Limb (tissue), 2 donors: Measurements from ENCODE around the gene RNF38.
"Not testable (repeated sequence)": the region's sequence is repeated elsewhere in the genome, so short reads cannot be mapped to it uniquely, and the experiment has no call there.

Experiments used
- DNase-seq, 2 donors: peaks; one replicate each; pipeline ENCODE4 v3.0.0-alpha.2; 2016; ENCODE audit errors: extremely low spot score in 2 of 2

Gene RNF38

GRCh38 chr9:36407122-36407723 lies 7.2 kb upstream of the RNF38 start:
- DNase-seq = peak; percentile 61 to 77

DNA sequence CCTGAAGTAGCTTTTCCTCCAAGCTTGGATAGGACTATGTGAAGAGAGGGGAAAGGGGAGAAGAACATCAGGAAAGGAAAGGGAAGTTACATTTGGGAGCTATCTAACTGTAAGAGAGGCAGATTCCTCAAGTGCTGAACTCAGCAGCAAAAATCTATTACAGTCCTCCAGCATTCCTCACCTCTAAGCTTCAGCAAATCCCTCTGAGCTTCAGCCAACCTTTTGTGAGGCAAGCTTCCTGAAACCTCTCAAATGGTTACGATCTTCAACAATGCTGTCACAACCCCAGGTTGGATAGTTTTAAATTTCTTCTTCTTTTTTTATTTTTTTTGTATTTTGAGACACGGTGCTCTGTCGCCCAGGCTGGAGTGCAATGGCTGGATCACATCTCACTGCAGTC lies 2.5 kb upstream of the RNF38 start:
- DNase-seq = no peak

- no peak for DNase-seq
Observed at GRCh38 chr9:36401897-36402480, 1.9 kb upstream of the RNF38 start.

- peak; percentile 76 to 93 for DNase-seq
Observed at GRCh38 chr9:36401164-36401740, 1.2 kb upstream of the RNF38 start.

DNA sequence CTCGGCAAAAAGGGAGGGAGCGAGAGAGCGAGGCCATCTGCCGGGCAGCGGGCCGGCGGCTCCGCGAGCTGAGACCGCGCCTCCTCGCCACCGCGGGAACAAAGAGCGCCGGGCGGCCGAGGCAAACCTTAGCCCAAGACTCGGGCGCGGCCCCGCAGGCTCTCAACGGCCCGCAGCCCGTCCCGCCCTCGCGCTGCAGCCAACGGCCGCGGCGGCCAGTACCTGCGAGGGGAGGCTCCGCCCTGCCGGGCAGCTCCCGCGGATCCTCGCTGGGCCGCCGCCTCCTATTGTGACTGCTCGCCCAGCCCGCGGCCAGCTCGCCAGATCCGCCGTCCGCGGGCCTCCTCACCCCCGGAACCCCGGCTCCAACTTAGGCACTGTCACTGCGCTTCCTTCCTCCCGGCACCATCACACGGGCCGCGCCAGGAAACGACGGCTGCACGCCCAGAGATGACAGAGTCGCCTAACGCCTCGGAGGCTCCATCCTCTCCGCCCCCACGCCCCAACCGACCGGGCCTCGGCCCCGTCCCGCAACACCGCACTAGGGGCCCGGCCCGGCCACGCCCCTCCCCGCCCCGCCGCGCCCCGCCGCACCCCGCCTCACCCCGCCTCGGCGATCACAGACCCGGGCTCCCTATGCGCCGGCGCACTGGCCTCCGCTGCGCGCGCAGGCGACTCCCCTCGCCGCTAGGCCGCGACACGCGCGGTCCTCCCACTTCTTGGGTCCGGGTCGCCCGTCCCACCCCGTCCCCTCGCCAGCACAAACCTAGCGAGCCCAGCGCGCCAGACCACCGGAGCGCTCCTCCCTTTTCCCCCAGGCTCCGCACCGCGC lies 479 bp upstream of the RNF38 start:
- peak; percentile 84 to 95 for DNase-seq

DNA sequence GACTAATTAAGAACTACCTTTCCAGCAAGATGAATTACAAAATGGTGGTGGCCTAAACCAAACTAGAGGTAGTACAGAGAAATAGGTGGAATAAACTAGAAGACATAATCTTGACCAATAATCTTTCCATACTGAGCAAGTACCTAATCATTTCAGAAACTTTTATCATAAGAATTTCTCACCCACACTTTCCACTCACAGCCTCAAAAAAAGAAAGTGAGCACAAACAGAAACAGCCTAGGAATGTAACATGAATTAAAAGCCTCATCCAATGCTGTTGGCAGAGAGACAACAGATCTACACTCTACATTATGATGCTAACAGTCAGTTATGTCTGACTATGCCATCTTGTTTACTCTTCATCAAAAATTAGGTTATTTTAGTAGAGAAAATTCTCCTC lies 1.3 kb downstream of the RNF38 start:
- DNase-seq = no peak

DNA sequence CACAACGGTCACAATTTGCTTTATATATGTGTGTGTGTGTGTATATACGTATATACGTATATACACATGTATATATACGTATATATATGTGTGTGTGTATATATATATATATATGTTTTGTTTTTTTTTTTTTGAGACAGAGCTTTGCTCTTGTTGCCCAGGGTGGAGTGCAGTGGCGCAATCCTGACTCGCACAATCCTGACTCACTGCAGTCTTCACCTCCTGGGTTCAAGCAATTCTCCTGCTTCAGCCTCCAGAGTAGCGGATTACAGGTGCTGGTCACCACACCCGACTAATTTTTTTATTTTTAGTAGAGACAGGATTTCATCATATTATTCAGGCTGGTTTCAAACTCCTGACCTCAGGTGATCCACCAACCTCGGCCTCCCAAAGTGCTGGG lies 3.1 kb downstream of the RNF38 start:
- no peak for DNase-seq

DNA sequence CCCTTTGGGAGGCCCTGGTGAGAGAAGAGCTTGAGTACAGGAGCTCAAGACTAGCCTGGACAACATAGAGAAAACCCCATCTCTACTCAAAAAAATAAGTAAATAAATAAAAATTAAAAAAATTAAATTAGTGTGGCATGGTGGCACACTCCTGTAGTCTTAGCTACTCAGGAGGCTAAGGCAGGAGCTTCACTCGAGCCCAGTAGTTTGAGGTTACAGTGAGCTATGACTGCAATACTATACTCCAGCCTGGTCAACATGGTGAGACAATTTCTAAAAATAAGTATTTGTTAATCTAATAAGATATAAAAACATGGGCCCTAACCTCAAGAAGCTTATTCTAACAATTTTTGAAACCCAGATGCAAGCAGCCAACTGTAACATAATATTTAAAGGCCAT lies 7.6 kb downstream of the RNF38 start:
- DNase-seq = no peak

- no peak for DNase-seq
Observed at GRCh38 chr9:36389590-36389989, 10.5 kb downstream of the RNF38 start.

DNA sequence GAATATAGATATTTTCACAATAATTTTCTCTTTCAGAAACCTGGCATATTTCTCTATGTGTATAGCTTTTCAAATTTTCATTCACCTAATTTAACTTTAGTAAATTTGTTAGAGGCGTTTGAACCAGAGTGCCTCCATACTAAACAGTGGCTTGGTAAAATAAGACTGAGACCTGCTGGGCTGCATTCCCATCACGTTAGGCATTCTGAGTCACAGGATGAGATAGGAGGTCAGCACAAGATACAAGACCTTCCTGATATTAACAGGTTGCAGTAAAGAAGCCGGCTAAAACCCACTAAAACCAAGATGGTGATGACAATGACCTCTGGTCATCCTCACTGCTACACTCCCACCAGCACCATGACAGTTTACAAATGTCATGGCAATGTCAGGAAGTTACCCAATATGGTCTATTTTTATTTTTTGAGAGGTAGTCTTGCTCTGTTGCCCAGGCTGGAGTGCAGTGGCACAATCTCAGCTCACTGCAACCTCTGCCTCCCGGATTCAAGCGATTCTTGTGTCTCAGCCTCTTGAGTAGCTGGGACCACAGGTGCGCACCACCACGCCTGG lies 13.6 kb downstream of the RNF38 start:
- not testable (repeated sequence) for DNase-seq

- DNase-seq = no peak
Observed at GRCh38 chr9:36382484-36382883, 17.6 kb downstream of the RNF38 start.

GRCh38 chr9:36364577-36364976 lies 35.5 kb downstream of the RNF38 start:
- DNase-seq = no peak

DNA sequence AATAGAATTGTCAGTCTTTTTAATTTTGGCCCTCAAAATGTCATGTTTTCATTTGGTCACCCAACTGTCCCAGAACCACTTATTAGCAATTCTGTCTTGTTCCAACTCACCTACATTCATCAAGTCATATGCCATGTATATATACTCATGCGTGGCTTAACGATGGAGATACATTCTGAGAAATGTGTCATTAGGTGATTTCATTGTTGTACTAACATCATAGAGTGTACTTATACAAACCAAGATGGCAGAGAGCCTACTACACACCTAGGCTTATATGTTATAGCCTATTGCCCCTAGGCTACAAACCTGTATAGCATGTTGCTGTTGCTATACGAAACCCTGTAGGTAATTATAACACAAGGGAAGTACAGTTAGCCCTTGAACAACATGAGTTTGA lies 36.6 kb downstream of the RNF38 start:
- no peak for DNase-seq

DNA sequence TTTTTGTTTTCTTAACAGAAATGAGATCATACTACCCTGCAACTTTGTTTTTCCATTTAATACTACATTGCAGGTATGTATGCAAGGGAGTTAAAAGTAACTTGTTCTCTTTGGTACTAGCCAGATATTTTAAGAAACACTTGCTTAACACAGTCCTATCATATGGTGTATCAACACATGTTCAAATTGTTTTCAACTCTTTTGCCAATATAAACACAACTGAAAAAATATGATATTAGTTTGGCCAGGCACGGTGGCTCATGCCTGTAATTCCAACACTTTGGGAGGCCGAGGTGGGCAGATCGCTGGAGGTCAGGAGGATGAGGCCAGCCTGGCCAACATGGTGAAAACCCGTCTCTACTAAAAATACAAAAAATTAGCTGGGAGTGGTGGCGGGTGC lies 41.6 kb downstream of the RNF38 start:
- DNase-seq = no peak

DNA sequence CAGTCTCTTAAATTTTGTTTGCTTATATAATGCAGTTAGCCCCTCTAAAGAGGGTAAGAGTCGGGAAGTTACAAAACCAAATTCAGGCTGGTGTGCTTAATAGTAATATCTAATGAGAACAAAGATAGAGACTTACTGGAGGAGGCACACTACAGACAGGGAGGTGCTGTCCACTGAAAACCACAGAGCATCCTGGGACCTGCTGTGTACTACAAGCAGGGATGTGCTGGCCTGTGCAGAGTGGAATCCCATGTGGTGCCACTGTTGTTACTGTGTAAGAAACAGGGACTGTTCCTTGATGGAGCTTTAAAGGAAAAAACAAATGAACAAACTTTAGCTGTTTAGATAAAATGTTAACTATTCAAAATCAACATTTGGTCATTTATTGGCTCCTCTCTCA lies 42.4 kb downstream of the RNF38 start:
- no peak for DNase-seq

- no peak for DNase-seq
Observed at GRCh38 chr9:36346569-36346968, 53.5 kb downstream of the RNF38 start.

DNA sequence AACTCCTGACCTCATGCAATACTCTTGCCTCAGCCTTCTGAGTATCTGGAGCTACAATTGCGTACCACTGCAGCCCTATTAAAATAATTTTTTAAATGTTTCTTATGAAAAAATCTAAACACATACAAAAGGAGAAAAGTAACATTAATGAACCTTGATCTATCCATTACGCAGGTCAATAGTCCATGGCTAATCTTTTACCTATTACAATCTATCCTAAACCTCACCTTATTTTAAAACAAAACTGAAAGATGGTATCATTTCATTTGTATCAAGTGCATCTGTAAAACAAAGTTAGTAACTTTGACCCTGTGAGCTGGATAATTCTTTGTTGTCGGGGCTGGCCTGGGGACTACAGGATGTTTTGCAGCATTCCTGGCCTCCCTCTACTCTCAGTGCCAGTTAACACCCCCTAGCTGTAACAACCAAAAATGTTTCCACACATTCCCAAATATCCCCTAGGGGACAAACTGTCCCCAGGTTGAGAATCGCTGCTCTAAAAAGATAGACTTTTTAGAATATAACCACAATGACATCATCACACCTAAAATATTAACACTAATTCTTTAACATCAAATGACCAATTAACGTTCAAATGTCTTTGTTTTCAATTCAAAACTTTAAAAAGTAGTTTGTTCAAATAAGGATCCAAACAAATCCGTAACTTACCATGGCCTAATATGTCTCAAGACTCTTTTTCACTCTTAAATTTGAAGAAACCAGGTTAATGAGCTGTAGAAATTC lies 54.8 kb downstream of the RNF38 start:
- no peak for DNase-seq

- DNase-seq = no peak
Observed at GRCh38 chr9:36341936-36342577, 58.0 kb downstream of the RNF38 start.

DNA sequence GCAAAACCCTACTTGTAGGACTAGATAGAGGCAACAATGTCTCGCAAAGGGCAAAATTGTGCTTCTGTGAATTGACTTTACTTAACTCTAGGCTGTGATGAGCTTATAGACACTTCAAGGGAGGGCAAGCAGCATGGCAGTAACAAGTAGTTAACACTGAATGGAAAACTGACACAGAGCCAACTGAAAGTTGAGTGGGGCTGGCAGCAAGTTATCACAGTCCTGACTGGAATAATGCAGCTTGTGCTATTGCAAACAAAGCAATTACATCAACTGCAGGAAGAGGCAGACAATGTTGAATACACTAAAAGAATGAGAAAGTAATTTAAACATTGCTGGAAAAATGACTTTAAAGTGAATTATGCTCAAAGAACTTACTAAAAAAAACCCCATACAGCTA lies 62.2 kb downstream of the RNF38 start:
- DNase-seq = no peak

GRCh38 chr9:36337002-36337401 lies 63.1 kb downstream of the RNF38 start:
- DNase-seq = no peak
